ENCODE results near the gene DELE1.

DELE1 gene

DNA sequence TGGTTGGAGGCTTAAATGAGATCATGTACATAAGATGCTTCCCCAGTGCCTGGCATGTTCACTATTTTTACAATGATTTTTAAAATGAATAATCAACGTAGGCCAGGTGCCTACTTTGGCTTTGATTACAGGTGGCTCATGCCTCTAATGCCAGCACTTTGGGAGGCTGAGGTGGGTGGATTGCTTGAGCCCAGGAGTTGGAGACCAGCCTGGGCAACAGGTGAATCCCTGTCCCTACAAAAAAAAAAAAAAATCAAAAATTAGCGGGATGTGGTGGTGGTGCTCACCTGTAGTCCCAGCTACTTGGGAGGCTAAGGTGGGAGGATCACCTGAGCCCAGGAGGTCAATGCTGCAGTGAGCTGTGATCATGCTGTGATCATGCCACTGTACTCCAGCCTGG, 25.1 kb downstream of the DELE1 start:
- peaks cover 19% of the 10 kb centered on the region for H3K4me1 ChIP-seq (ENCODE audit: control insufficient read depth, low read depth, low read length)
- H3K27me3 ChIP-seq (ENCODE audit: control insufficient read depth, insufficient read depth, low read length): no peaks in the 10 kb centered on the region

GRCh38 chr5:141949511-141949910, 25.8 kb downstream of the DELE1 start:
- Histone ChIP-seq H3K36me3 (ENCODE audit: control insufficient read depth, low read depth, low read length) (no peaks in the 10 kb centered on the region), H3K9ac (ENCODE audit: low read length) (no peak overlapping the region), H3K27ac (ENCODE audit: low read length) (no peak overlapping the region)

More for the DNA sequence above, 25.1 kb downstream of the DELE1 start:
- no peaks in the 10 kb centered on the region for H3K9me3 ChIP-seq (ENCODE audit: control insufficient read depth, low read depth, low read length)
- H3K4me3 ChIP-seq (ENCODE audit: low read length): no peak overlapping the region
- H3K27ac ChIP-seq (ENCODE audit: low read length): no peak overlapping the region
- H3K9ac ChIP-seq (ENCODE audit: low read length): no peak overlapping the region
- H3K36me3 ChIP-seq (ENCODE audit: control insufficient read depth, low read depth, low read length): no peaks in the 10 kb centered on the region

GRCh38 chr5:141950207-141951005, 26.7 kb downstream of the DELE1 start:
- H3K9ac ChIP-seq (ENCODE audit: low read length): no peak overlapping the region
- H3K27ac ChIP-seq (ENCODE audit: low read length): no peak overlapping the region
- no peaks in the 10 kb centered on the region for H3K27me3 ChIP-seq (ENCODE audit: control insufficient read depth, insufficient read depth, low read length)
- no peaks in the 10 kb centered on the region for H3K9me3 ChIP-seq (ENCODE audit: control insufficient read depth, low read depth, low read length)
- H3K36me3 ChIP-seq (ENCODE audit: control insufficient read depth, low read depth, low read length): no peaks in the 10 kb centered on the region
- no peak overlapping the region for H3K4me3 ChIP-seq (ENCODE audit: low read length)
- peaks cover 13% of the 10 kb centered on the region for H3K4me1 ChIP-seq (ENCODE audit: control insufficient read depth, low read depth, low read length)

More at GRCh38 chr5:141949511-141949910, 25.8 kb downstream of the DELE1 start:
- Histone ChIP-seq H3K4me1 (ENCODE audit: control insufficient read depth, low read depth, low read length) (peaks cover 19% of the 10 kb centered on the region), H3K9me3 (ENCODE audit: control insufficient read depth, low read depth, low read length) (no peaks in the 10 kb centered on the region), H3K27me3 (ENCODE audit: control insufficient read depth, insufficient read depth, low read length) (no peaks in the 10 kb centered on the region), H3K4me3 (ENCODE audit: low read length) (no peak overlapping the region)

GRCh38 chr5:141951332-141951781, 27.7 kb downstream of the DELE1 start:
- Histone ChIP-seq H3K36me3 (ENCODE audit: control insufficient read depth, low read depth, low read length) (no peaks in the 10 kb centered on the region), H3K4me1 (ENCODE audit: control insufficient read depth, low read depth, low read length) (peaks cover 5% of the 10 kb centered on the region), H3K27ac (ENCODE audit: low read length) (no peak overlapping the region), H3K9me3 (ENCODE audit: control insufficient read depth, low read depth, low read length) (no peaks in the 10 kb centered on the region), H3K27me3 (ENCODE audit: control insufficient read depth, insufficient read depth, low read length) (no peaks in the 10 kb centered on the region), H3K4me3 (ENCODE audit: low read length) (no peak overlapping the region), H3K9ac (ENCODE audit: low read length) (no peak overlapping the region)

- Histone ChIP-seq H3K9me3 (ENCODE audit: control insufficient read depth, low read depth, low read length) (no peaks in the 10 kb centered on the region), H3K9ac (ENCODE audit: low read length) (no peak overlapping the region), H3K27ac (ENCODE audit: low read length) (no peak overlapping the region), H3K27me3 (ENCODE audit: control insufficient read depth, insufficient read depth, low read length) (no peaks in the 10 kb centered on the region), H3K36me3 (ENCODE audit: control insufficient read depth, low read depth, low read length) (no peaks in the 10 kb centered on the region), H3K4me1 (ENCODE audit: control insufficient read depth, low read depth, low read length) (peaks cover 5% of the 10 kb centered on the region), H3K4me3 (ENCODE audit: low read length) (no peak overlapping the region)
Measured at GRCh38 chr5:141952020-141952419, 28.3 kb downstream of the DELE1 start.

GRCh38 chr5:141954194-141954593, 30.5 kb downstream of the DELE1 start:
- Histone ChIP-seq H3K27ac (ENCODE audit: low read length) (no peak overlapping the region), H3K27me3 (ENCODE audit: control insufficient read depth, insufficient read depth, low read length) (no peaks in the 10 kb centered on the region), H3K9ac (ENCODE audit: low read length) (no peak overlapping the region), H3K9me3 (ENCODE audit: control insufficient read depth, low read depth, low read length) (no peaks in the 10 kb centered on the region), H3K4me1 (ENCODE audit: control insufficient read depth, low read depth, low read length) (peaks cover 5% of the 10 kb centered on the region), H3K36me3 (ENCODE audit: control insufficient read depth, low read depth, low read length) (no peaks in the 10 kb centered on the region), H3K4me3 (ENCODE audit: low read length) (no peak overlapping the region)

DNA sequence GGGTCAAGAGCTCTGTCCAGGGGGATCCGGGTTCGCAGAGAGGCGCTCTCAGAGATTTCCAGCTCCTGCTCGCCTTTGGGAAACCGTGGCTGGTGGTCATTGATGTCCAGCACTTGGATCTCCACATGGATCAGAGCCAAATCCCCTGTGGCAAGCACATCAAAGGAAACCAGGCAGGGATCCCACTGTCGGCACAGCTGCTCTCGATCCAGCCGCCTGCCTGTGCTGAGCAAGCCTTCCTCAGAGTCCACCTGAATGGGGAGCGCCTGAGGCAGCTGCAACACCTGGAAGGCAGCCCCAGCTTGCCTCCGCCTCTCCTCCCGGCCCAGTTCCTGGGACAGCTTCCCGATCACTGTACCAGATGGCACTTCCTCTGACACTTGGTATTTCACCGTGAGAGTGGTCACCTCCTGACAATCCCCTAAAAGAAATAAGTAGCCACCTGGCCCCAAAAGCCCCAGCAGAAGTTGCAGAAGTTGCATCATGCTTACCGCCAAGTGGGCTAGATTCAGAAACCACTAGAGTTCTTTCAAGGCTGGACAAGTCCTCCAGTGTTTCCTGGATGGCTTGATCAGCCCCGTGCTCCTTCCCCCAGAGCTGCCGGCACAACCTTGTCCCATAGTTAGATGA, 33.8 kb downstream of the DELE1 start:
- H3K27me3 ChIP-seq (ENCODE audit: control insufficient read depth, insufficient read depth, low read length): no peaks in the 10 kb centered on the region
- no peaks in the 10 kb centered on the region for H3K36me3 ChIP-seq (ENCODE audit: control insufficient read depth, low read depth, low read length)
- no peak overlapping the region for H3K9ac ChIP-seq (ENCODE audit: low read length)
- no peak overlapping the region for H3K4me3 ChIP-seq (ENCODE audit: low read length)
- H3K9me3 ChIP-seq (ENCODE audit: control insufficient read depth, low read depth, low read length): no peaks in the 10 kb centered on the region
- peaks cover 9% of the 10 kb centered on the region for H3K4me1 ChIP-seq (ENCODE audit: control insufficient read depth, low read depth, low read length)
- H3K27ac ChIP-seq (ENCODE audit: low read length): no peak overlapping the region

DNA sequence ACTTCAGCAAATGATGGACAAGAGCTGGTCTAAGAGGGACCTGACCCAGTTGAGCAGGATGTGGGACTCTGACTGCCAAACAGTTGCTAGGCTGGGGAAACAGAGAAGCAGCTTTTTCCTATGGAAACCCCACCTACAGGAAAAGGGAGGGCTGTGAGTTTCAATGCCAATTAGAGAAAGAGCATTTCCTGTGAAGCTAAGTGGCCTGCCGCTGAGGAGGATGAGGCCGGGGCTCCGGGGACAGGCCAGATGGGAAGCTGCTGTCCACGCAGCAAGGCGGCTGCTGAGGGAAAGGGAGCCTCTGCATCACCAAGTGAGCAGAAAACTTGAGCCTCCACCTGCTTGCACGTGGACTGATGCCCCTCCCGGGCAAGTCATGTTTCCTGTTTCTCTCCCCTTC, 34.4 kb downstream of the DELE1 start, which contains the start of gene PCDH12:
Gene PCDH12 (minus strand): TSS at position 90 of the 400 bp plus-strand sequence. CDS start 351 bp downstream, outside the sequence.
- Histone ChIP-seq H3K9ac (ENCODE audit: low read length) (no peak within 1 kb of the TSS), H3K4me1 (ENCODE audit: control insufficient read depth, low read depth, low read length) (peaks cover 9% of the 10 kb centered on the region), H3K4me3 (ENCODE audit: low read length) (no peak within 1 kb of the TSS), H3K27ac (ENCODE audit: low read length) (no peak within 1 kb of the TSS), H3K9me3 (ENCODE audit: control insufficient read depth, low read depth, low read length) (no peaks in the 10 kb centered on the region), H3K27me3 (ENCODE audit: control insufficient read depth, insufficient read depth, low read length) (no peaks in the 10 kb centered on the region), H3K36me3 (ENCODE audit: control insufficient read depth, low read depth, low read length) (no peaks in the 10 kb centered on the region)

DNA sequence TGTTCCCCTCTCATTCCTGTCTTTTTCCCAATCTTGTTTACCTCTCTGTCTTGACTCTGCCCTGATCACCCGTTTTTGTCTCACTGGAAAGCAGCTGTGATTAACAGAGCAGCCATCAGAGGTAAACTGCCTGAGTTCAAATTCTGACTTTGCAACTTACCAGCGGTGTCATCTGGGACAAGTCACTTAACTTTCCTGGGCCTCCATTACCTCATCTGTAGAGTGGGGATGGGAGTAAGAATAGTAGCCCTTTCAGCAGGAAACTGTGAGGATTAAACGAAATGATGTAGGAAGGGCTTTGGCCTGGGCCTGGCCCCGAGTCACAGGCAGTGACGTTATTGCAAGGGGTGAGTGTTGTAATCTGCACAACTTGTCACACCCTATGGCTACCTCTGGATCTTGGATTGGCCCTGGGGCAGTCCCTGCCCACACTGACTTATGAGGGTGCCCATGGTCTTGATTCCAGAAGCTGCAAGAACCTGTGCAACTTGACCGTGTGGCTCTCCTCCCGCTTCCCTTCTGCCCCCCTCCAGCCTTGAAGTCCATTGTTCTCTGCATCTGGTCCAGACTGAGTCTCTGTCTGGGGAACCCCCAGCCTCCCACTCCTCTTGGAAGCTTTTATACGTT, 35.0 kb downstream of the DELE1 start:
- Histone ChIP-seq H3K4me1 (ENCODE audit: control insufficient read depth, low read depth, low read length) (peaks cover 9% of the 10 kb centered on the region), H3K36me3 (ENCODE audit: control insufficient read depth, low read depth, low read length) (no peaks in the 10 kb centered on the region), H3K9ac (ENCODE audit: low read length) (no peak overlapping the region), H3K27ac (ENCODE audit: low read length) (no peak overlapping the region), H3K4me3 (ENCODE audit: low read length) (no peak overlapping the region), H3K27me3 (ENCODE audit: control insufficient read depth, insufficient read depth, low read length) (no peaks in the 10 kb centered on the region), H3K9me3 (ENCODE audit: control insufficient read depth, low read depth, low read length) (no peaks in the 10 kb centered on the region)

DNA sequence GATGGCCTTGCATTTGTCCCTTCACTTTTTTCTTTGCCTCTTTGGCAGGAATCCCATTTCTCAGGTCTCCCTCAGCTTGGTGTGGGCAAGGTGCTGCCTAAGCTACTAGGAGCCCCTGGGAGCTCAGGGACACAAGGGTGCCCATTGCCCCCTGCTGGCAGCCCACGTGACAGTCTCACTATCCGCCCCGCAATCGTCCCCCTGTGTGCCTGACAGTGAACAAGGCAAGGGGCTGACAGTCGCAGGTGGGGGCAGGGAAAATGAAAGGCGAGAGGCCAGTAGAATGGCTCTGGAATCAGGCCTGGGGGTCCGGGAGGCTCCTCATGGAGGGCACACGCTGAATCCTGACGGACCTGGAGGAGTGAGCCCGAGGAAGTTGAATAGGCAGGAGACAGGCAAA, 36.3 kb downstream of the DELE1 start:
- Histone ChIP-seq H3K9ac (ENCODE audit: low read length) (no peak overlapping the region), H3K4me3 (ENCODE audit: low read length) (no peak overlapping the region), H3K27me3 (ENCODE audit: control insufficient read depth, insufficient read depth, low read length) (no peaks in the 10 kb centered on the region), H3K27ac (ENCODE audit: low read length) (no peak overlapping the region), H3K36me3 (ENCODE audit: control insufficient read depth, low read depth, low read length) (no peaks in the 10 kb centered on the region), H3K9me3 (ENCODE audit: control insufficient read depth, low read depth, low read length) (no peaks in the 10 kb centered on the region), H3K4me1 (ENCODE audit: control insufficient read depth, low read depth, low read length) (peaks cover 9% of the 10 kb centered on the region)

GRCh38 chr5:141960449-141961323, 37.0 kb downstream of the DELE1 start:
- Histone ChIP-seq H3K27me3 (ENCODE audit: control insufficient read depth, insufficient read depth, low read length) (no peaks in the 10 kb centered on the region), H3K27ac (ENCODE audit: low read length) (no peak overlapping the region), H3K9ac (ENCODE audit: low read length) (no peak overlapping the region), H3K4me3 (ENCODE audit: low read length) (no peak overlapping the region), H3K4me1 (ENCODE audit: control insufficient read depth, low read depth, low read length) (peaks cover 9% of the 10 kb centered on the region), H3K36me3 (ENCODE audit: control insufficient read depth, low read depth, low read length) (no peaks in the 10 kb centered on the region), H3K9me3 (ENCODE audit: control insufficient read depth, low read depth, low read length) (no peaks in the 10 kb centered on the region)
